HTR-8/SVneo (cell line): ENCODE results near the gene LRRC10.

Source experiments
- DNase-seq: peaks from one replicate; pipeline ENCODE4 v3.0.0; 2011; ENCODE audit warnings: low spot score, mixed read lengths; ENCODE audit not compliant: insufficient read length
- FAIRE-seq: peaks from 2 replicates; lab custom pipeline; 2011; peaks lifted over from hg19 to GRCh38; lab: Jason Lieb, UNC

The LRRC10 gene, protein sequence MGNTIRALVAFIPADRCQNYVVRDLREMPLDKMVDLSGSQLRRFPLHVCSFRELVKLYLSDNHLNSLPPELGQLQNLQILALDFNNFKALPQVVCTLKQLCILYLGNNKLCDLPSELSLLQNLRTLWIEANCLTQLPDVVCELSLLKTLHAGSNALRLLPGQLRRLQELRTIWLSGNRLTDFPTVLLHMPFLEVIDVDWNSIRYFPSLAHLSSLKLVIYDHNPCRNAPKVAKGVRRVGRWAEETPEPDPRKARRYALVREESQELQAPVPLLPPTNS

DNA sequence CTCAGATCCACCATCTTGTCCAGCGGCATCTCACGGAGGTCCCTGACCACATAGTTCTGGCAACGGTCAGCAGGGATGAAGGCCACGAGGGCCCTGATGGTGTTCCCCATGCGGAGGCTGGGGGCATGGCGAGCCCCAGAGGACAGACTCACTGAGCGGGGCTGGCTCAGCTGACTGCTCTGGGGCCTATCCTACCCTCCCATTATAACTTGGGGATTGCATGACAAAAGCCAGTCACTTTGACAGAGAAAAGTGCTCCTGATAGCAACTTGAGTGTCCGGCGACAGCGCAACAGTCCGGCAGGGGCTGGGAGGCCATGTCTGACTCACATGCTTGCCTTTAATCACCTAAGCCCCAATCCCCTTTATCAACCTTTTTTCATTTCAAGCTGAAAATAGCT, at the start of gene LRRC10:
Gene LRRC10 (minus strand): TSS at position 179 of the 400 bp plus-strand sequence. CDS start 69 bp downstream, at position 110.
- FAIRE-seq = no peak
- no peak for DNase-seq

DNA sequence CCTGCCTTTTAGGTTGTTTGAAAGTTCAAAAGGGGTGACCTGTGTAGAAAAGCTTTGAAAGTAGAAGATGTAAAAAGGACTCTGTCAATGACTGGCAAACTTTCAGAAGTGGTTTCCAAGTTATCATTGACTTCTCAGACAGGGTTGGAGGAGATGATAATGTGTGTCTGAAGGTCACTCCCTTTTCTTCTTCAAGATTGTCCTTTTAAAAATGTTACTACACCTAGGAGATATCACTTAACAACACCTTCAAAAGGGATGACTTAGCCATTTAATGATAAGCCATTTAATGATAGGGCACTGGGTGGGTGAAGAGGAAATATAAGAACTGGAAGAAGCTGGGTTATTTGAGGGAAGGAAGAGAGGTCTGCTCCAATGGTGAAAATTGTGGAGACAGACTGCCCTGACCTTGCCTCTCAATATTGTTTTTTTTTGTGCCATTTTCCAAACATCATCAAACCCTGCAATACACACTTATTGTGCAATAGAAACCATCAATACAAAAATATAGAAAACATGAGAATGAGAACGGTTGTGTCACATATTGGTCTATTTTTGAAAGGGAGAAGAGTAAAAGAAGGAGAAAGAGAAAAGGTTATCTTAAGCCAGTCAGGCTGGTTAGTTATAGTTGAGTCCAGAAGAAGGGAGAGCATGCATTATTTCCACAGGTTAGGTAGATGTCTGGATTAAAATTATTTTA, 49.6 kb upstream of the LRRC10 start:
- FAIRE-seq = no peak

DNA sequence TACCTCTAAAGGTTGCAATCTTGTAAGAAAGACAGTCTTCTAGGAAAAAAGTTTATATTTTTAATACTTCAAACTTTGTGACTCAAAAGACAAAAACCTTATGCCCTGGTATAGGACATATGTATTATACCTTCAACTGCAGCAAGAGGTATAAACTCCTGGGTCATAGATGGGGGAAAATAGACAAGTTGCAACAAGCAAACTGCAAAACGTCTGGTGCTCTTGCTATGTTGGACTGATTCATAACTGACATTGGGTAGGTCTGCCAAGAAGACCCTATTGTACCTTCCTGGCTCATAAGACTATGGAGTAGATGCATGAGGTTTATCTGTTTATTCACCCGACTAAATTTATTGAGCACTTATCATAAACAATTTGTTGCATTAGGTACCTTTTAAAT, 47.5 kb upstream of the LRRC10 start:
- DNase-seq (no peak), FAIRE-seq (no peak)

More for the DNA sequence above, 49.6 kb upstream of the LRRC10 start:
- no peak for DNase-seq

DNA sequence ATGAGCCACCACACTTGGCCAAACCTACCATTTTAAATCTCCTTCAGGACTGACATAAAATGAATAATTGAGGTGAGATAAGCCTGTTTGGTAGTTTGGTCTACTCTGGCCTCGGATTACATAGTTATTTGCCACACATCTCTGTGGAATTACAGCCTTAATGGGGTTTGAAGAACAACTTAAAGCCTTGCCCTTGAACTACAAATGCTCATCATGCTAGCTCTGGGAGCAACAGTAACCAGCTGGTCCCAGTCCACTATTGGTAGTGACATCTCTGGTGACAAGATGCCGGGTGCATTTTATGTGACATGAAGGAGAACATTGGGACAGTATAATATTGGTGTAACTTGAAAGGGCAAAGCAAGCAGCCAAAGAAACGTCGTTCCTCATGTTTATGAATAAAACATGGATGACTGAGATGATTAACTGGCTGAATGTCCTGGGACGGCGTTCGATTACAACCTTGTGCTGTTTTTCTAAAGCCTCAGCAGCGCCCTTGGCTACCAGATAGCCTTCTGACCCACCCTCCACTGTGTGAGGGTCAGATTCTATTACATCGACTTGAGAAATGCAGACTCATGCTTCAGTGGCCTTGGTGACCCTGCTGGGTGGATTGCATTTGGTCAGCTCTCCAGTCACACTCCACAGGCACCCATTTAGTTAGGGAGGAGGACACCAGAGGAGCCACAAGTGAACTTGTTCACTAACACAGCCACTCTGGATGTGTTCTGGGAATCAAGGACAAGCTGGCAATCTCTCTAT, 46.9 kb upstream of the LRRC10 start:
- FAIRE-seq (no peak), DNase-seq (no peak)

DNA sequence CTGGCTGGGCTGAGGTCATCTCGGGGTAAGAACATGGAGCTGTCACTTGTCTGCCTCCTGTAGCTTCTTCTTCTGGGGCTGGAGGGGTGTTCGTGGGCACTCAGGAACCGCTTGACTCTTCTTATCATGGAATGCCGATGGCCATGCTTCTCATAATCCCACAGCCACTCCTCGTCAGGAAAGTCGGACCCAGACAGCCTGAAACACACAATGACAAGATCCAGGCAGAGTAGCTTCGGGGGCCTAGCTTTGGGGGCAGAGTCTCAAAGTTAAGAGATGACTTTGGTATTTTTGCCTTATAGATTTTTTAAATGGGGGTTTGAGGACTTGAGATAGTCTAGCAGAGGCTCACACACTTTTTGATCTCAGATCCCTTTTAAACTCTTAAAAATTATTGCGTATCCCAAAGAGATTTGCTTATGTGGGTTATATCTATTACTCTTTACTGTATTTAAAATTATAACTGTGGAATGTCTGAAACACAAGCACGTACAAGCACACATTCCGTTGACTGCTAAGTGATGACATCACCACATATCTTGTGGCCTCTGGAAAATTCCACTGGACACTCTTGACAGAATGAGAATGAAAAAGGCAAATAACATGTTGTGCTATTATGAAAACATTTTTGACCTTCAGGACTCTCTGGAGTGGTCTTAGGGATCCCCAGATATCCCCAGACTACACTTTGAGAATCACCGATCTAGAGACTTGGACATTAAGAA, 45.1 kb upstream of the LRRC10 start:
- DNase-seq = peak; percentile 63
- FAIRE-seq = no peak

DNA sequence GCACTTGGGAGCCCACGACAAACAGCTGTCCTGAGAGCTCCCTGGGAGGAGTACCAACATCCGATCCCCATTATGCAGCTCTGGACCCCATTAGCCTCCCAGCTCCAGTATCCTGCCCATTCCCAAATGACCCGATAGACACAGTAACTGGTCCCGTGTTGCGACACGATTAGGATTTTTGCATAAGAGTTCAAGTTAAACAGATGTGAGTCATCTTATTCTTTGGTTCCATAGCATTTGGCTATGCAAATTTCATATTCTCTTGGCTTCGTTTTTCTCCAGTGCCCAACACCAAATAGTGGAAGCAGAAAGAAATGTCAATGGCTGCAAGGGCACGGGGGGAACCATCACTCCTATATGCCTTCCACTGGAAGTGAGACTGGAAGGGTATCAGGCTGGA, 43.0 kb upstream of the LRRC10 start:
- FAIRE-seq (no peak), DNase-seq (no peak)

DNA sequence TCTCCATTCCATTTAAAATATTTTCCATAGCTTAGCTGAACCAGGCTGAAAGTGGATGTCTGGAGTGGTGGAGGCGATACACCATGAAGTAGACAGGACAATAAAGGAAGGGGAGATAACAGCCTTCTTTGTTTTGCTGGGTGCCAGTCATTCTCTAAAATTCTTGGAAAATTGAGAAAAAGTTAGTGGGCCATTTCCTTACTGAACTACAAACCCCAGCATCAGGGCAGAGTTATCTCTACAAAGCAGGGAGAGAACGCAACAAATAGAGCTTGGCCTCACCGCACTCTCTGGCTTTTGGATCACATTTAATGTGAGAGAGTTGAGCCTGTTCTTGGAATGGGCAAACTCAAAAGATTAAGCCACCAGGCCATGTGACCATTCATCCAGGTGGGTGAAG, 41.2 kb upstream of the LRRC10 start:
- DNase-seq = no peak

DNA sequence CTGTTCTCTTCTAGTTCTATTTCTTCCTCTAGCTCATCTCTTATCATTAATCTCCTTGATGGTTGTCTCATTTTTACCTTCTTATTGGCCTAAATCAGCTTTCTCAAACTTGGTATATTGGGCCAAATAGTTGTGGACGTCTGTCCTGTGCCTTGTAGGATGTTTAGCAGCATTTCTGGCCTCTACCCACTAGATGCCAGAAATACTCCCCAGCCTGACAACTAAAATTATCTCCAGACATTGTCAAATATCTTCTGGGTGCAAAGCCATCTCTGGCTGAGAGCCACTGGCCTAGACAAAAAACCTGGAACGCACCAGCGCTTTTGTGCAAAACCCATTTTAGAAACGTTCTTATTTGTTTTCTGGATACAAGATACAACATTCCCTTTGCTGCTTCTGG, 38.8 kb upstream of the LRRC10 start:
- no peak for DNase-seq
- no peak for FAIRE-seq

More for the DNA sequence above, 41.2 kb upstream of the LRRC10 start:
- no peak for FAIRE-seq

DNA sequence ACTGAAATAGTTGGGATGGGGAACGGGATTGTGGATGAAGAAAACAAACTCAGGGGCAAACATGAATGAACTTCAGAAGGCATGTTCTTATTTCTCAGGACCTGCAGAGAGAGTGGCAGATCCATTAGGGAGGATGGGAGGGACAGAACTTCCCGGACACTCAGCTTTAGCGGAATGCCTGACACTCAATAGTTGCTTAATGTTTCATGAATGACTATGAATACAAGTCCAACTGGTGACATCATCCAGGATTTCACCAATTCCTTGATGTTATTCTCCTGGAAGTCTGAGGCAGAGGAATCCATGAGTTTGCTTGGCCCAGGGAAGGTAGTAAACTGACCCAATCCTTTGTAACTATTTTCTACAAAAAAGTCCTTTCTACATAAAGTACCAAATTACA, 37.8 kb upstream of the LRRC10 start:
- peak; percentile 51 for DNase-seq

DNA sequence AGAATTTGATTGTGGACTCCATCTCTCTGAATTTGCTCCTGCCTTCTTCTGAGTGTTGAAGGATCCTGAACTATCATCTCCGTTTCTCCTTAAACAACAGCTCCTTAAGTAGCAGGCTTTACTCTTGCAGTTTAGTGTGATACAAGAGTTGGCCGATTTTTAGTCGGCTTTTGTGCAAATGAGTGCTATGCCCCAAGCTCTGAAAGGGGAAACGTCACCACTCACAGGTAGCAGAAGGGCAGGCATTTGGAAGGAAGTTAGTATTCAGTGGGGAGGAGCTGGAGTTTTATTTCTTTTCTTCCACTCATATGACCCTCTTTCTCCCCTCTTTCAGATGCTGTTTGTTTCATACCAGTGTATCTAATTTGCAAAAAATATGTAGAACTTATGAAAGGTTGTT, 36.5 kb upstream of the LRRC10 start:
- DNase-seq = no peak

More for the DNA sequence above, 37.8 kb upstream of the LRRC10 start:
- peak; percentile 44 for FAIRE-seq

DNA sequence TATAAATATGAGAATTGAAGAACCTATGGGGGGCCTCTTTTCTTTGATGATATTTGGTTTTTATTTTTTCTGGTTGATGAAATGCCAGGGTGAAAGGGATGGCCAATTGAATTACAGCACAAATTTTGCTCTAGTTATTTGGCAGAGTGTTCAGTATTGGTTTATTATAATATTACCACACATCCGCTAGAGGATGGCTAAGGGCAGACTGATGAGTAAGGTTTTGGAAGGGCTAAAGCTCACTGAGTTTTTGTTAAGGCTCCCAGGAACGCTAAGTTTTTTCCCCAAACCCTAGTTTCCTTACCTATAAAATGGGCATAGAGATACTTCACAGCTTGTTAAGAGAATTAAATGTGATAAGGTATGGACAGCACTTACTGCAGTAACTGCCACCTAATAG, 34.3 kb upstream of the LRRC10 start:
- DNase-seq = no peak

More for the DNA sequence above, 36.5 kb upstream of the LRRC10 start:
- FAIRE-seq = no peak

DNA sequence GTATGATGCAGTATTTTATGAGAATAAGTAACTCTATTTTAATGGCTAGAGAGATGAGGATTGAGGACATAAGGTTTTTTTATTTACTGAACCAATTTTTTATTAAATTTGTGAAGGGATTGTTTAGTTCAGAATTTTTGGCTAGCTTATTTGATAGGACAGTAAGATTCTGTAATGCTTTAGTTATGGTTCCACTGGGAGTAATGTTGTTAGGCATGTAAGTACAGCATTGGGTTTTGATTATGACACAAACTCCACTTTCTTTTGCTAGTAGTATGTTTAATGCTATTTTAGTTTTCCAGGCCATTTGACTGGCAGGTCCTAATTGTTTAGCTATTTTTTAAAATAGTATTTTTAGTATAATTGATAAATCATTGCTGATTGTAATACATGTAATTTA, 33.8 kb upstream of the LRRC10 start:
- FAIRE-seq (no peak), DNase-seq (no peak)

More for the DNA sequence above, 34.3 kb upstream of the LRRC10 start:
- no peak for FAIRE-seq

DNA sequence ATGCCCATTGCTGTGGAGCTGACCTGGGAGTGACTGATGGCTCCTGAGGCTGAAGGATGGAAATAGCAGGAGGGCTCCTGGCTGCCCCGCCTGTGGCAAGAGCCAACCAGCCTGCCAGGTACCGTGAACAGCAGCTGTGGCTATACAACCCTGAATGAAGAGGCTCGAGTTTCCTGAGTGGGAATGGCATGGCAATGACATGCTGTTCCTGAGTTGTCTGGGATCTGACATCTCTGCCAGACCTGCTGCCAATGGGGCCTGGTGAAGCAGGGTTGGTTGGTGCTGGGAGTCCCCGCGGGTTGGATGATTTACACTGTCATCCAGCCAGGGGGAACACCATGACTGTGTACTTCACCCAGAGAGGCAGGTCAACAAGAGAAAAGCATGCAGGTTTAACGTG, 31.8 kb upstream of the LRRC10 start:
- DNase-seq (no peak), FAIRE-seq (no peak)

DNA sequence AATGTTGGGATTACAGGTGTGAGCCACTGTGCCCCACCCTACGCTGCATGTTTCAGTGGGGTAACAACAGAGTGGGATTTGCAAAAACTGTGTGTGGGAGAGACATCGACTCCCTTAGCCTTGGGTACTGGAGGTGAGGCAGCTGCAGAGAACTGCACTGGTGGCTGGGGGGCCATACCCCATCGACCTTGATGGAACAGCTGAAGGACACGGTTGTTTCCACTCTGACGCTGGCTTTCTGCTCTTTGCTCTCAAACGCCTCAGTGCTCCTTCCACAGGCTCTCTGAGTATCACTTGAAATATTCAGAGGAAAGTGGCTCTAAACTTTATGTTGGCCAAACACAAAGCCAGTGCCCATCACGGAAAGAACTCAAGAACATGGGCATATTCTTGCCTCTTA, 30.8 kb upstream of the LRRC10 start:
- no peak for FAIRE-seq
- DNase-seq = no peak

DNA sequence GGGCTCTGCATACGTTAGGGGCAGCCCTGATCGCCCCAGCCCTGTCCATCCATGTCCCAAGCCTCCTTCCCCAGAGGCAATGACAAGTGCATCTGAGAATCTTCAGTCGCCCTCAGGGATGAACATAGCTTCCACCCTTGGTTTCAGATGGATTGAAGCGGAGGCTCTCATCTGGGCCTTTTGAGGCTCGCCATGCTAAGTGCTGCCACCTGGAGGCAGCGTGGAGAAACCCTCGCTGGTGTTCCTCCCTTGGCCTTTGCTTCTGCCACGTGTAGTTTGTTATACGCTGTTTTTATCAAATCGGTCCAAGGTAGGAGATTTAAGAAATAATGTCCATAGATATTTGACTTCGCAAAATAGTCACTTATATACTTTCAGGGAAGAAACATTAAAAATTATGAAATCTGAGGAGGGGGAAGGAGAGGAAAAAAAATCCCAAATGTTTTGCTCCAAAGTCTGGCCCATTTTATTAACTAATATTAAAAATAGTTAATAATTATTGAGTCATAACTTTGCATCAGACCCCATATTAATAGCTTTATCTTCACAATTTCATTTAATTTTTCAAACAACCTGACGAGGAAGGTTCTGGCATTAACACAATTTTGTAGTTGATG, 28.8 kb upstream of the LRRC10 start:
- FAIRE-seq (no peak), DNase-seq (peak; percentile 76)

DNA sequence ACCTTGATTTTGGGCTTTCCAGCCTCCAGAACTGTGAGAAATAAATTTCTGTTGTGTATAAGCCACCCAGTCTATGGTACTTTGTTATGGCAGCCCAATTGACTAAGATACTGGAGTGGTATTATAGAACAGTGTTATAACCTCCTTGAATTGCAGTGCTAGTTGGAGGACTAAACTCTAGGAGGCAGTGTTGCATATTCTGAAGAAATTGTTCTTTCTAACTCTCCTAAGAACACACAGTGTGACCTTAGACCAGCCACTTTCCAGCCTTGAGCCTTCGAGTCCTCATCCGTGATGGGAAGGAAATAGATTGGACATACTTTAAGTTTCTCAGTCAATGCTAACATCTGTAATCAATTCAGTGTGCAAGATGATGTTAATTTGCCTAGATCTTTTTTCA, 22.4 kb upstream of the LRRC10 start:
- no peak for DNase-seq
- no peak for FAIRE-seq

DNA sequence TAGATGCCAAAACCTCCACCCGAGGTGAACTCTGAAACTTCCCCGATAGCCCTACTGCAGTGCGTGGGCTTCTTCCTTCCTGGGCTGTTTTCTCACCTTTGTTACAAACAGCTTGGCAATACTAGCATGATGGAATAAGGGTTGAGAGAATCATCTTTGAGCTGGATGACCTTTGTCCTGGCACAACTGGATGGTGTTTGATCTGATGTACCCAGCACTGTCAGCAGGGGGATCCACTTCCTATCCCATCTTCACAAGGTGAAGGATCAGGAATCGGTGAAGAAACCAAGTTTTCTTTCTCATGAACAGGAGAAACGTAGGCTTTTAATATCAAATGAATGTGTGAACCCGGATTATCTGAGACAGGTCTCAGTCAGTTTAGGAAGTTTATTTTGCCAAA, 19.5 kb upstream of the LRRC10 start:
- FAIRE-seq (no peak), DNase-seq (peak; percentile 28)

DNA sequence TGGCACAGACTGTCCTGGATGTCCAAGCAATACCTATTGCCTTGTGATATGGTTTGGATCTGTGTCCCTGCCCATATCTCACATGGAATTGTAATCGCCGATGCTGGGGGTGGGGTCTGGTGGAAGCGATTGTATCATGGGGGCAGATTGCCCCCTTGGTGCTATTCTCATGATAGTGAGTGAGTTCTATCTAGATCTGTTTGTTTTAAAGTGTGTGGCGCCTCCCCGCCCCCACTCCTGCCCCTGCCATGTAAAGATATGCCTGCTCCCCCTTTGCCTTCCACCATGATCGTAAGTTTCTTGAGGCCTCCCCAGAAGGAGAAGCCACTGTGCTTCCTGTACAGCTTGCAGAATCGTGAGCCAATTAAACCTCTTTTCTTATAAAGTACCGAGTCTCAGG, 16.8 kb upstream of the LRRC10 start:
- DNase-seq = no peak
- no peak for FAIRE-seq

DNA sequence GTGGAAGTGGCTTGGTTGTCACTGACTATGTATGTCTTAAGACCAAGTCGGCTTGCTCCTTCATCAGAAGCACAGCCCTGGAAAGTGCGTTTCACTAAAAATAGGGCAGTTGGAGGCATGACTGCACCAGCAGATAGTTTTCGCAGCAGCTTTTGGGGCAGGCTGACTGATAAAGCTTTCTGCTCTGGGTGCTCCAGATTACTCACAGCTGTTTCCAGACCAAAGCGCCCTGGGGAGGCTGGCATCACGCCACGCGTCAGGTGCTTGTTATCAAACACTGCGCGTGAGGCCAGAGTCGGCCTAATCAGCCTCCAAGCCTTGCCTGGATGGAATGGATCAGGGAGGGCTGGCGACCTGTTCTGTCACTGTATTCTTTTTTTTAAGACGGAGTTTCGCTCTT, 13.3 kb upstream of the LRRC10 start:
- no peak for FAIRE-seq
- no peak for DNase-seq

DNA sequence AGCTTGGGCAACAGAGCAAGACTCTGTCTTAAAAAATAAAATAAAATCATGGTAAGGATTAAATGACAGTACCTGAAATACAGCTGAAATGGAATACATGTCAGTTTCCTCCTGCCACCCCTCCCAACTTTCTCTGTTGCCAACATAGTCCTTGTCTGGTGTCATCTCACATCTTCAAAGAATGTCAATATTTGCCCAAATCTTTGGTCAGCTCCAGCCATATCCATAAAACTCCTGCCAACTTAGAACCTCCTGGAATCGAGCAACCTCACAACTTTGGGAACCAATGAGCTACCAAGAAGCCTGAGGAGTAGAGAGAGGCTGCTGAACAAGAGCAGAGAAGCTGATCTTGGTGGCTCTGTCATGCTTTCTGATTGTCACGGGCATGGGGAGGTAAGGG, 10.8 kb upstream of the LRRC10 start:
- DNase-seq (no peak), FAIRE-seq (no peak)
